Mesenchymal stem cell (in vitro differentiated cells and primary cell): ENCODE results near the gene MXD4.

Experiments
- DNase-seq: peaks from one replicate; pipeline ENCODE4 v3.0.0-alpha.2; 2013
- H2AFZ ChIP-seq: one replicate; pipeline ENCODE4 v1.6.1; 2013; ENCODE audit warnings: low read depth, mild to moderate bottlenecking, control low read depth, inconsistent platforms, low read length, moderate library complexity
- H2AK5ac ChIP-seq: 2 replicates; pipeline ENCODE4 v1.6.1; 2013; ENCODE audit warnings: low read length, moderate library complexity, mild to moderate bottlenecking, inconsistent platforms; ENCODE audit not compliant: severe bottlenecking
- H2BK120ac ChIP-seq: one replicate; pipeline ENCODE4 v1.6.1; 2013; ENCODE audit warnings: low read depth, mild to moderate bottlenecking, inconsistent platforms, low read length, moderate library complexity
- H2BK12ac ChIP-seq, 2 experiments: one replicate each; pipeline ENCODE4 v1.6.1; 2013; ENCODE audit warnings: inconsistent platforms in 2 of 2, low read length in 2 of 2, mild to moderate bottlenecking in 2 of 2, moderate library complexity in 2 of 2, control low read depth in 1 of 2
- H2BK15ac ChIP-seq: one replicate; pipeline ENCODE4 v1.6.1; 2013; ENCODE audit warnings: mild to moderate bottlenecking, low read depth, inconsistent platforms; ENCODE audit not compliant: poor library complexity, severe bottlenecking
- H2BK5ac ChIP-seq: 2 replicates; pipeline ENCODE4 v1.6.1; 2013; ENCODE audit warnings: low read depth, mild to moderate bottlenecking, low read length, control low read depth, inconsistent platforms; ENCODE audit not compliant: poor library complexity, severe bottlenecking
- H3K14ac ChIP-seq, 2 experiments: one replicate each; pipeline ENCODE4 v1.6.1; 2013; ENCODE audit warnings: inconsistent platforms in 2 of 2, low read length in 2 of 2, control low read depth in 1 of 2, mild to moderate bottlenecking in 1 of 2, moderate library complexity in 1 of 2
- H3K18ac ChIP-seq, 2 experiments: one replicate each; pipeline ENCODE4 v1.6.1; 2013; ENCODE audit warnings: inconsistent platforms in 2 of 2, low read length in 2 of 2, control low read depth in 1 of 2, low read depth in 1 of 2, mild to moderate bottlenecking in 1 of 2
- H3K23ac ChIP-seq, 2 experiments: one replicate each; pipeline ENCODE4 v1.6.1; 2013; ENCODE audit warnings: inconsistent platforms in 2 of 2, low read length in 2 of 2, mild to moderate bottlenecking in 2 of 2, moderate library complexity in 2 of 2, control low read depth in 1 of 2
- H3K27ac ChIP-seq: 2 replicates; pipeline ENCODE4 v1.5.1; 2013; ENCODE audit warnings: mild to moderate bottlenecking, moderate library complexity, low read length, control low read depth, inconsistent platforms; ENCODE audit not compliant: poor library complexity, severe bottlenecking
- H3K27me3 ChIP-seq, 2 experiments: 2 replicates each; pipeline versions ENCODE4 v1.6.1 to v1.7.0; 2013; ENCODE audit warnings: low read length in 2 of 2, mild to moderate bottlenecking in 2 of 2, moderate library complexity in 2 of 2, control low read depth in 1 of 2, inconsistent platforms in 1 of 2; ENCODE audit not compliant: control insufficient read depth in 1 of 2, insufficient read depth in 1 of 2
- H3K36me3 ChIP-seq, 2 experiments: 2 replicates each; pipeline versions ENCODE4 v1.6.1 to v1.7.0; 2013; ENCODE audit warnings: low read length in 2 of 2, control low read depth in 1 of 2, inconsistent platforms in 1 of 2, low read depth in 1 of 2, mild to moderate bottlenecking in 1 of 2; ENCODE audit not compliant: insufficient read depth in 2 of 2, control insufficient read depth in 1 of 2
- H3K4ac ChIP-seq, 2 experiments: one replicate each; pipeline ENCODE4 v1.6.1; 2013; ENCODE audit warnings: inconsistent platforms in 2 of 2, low read length in 2 of 2, mild to moderate bottlenecking in 2 of 2, moderate library complexity in 2 of 2, control low read depth in 1 of 2, low read depth in 1 of 2
- H3K4me1 ChIP-seq: 2 replicates; pipeline ENCODE4 v1.6.1; 2013; ENCODE audit warnings: low read depth, low read length, control low read depth; ENCODE audit not compliant: control insufficient read depth, insufficient read depth
- H3K4me2 ChIP-seq: 2 replicates; pipeline ENCODE4 v1.6.1; 2013; ENCODE audit warnings: low read length, mild to moderate bottlenecking, inconsistent platforms; ENCODE audit not compliant: poor library complexity, severe bottlenecking
- H3K4me3 ChIP-seq, 2 experiments: 2 replicates each; pipeline versions ENCODE4 v1.5.1 to v1.7.0; 2013; ENCODE audit warnings: low read length in 2 of 2, mild to moderate bottlenecking in 2 of 2, control low read depth in 1 of 2, low read depth in 1 of 2; ENCODE audit not compliant: insufficient read depth in 1 of 2
- H3K79me1 ChIP-seq: replicated peaks from 2 replicates; pipeline ENCODE4 v1.6.1; 2013; ENCODE audit warnings: mild to moderate bottlenecking, control low read depth, low read length, inconsistent platforms; ENCODE audit not compliant: poor library complexity, severe bottlenecking
- H3K9ac ChIP-seq: 2 replicates; pipeline ENCODE4 v1.7.0; 2013; ENCODE audit warnings: mild to moderate bottlenecking, low read length, moderate library complexity
- H3K9me3 ChIP-seq: 2 replicates; pipeline ENCODE4 v1.7.0; 2013; ENCODE audit warnings: mild to moderate bottlenecking, low read length; ENCODE audit not compliant: control insufficient read depth
- H4K8ac ChIP-seq: one replicate; pipeline ENCODE4 v1.6.1; 2013; ENCODE audit warnings: inconsistent platforms, mild to moderate bottlenecking, low read length, moderate library complexity
- H4K91ac ChIP-seq: one replicate; pipeline ENCODE4 v1.6.1; 2013; ENCODE audit warnings: mild to moderate bottlenecking, low read length, inconsistent platforms
- WGBS: methylation state at CpG from one replicate; pipeline ENCODE4 v1.1.7; 2013; ENCODE audit warnings: mixed read lengths; 5-methylcytosine and 5-hydroxymethylcytosine counted together

MXD4 gene

DNA sequence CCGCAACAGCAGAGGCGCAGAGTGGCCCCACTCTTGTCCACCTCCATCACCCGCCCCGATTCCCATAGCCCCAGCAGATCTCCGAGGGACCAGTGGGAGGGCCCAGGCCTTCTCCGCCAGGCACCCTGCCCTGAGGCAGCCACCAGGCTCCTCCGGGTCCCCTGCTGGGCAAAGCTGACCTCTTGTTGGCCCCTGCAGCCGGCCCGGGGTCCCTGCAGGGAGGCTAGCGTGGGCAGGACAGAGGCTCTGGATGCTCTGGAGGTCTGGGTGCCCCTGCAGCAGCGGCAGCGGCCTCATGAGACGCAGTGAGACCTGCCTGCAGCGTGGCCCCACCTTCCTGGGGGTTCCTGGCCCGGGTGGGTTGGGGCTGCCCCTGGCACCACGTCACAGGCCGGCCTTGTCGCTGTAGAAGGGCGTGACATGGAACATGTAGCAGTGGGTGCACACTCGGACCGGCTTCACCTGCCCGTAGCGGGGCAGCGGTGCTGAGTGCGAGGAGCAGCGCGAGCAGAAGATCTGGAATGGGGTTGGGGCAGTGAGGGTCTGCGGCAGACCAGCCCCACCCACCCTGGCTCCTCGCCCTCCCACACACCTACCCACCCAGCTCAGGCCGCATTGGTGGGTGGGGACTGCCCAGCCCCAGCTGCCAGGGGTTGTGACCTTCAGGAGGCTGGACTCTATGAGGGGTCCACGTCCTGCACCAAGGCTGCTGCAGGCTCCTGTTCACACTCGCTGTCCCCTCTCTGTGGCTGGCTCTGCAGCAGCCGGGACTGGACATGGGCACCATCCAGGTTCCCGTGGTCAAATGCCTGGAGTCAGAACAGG lies 8.6 kb upstream of the MXD4 start:
- H3K23ac ChIP-seq = no peak overlapping the region
- H3K4me1 ChIP-seq = peaks cover 20% of the 10 kb centered on the region
- no peak overlapping the region for H3K4ac ChIP-seq
- no peak overlapping the region for H3K4me2 ChIP-seq
- H2BK120ac ChIP-seq = no peak overlapping the region
- H2AFZ ChIP-seq = no peak overlapping the region
- DNase-seq = no peak
- H4K8ac ChIP-seq = no peak overlapping the region
- H3K9ac ChIP-seq = no peak overlapping the region
- H2BK12ac ChIP-seq = no peak overlapping the region
- H3K9me3 ChIP-seq = no peaks in the 10 kb centered on the region
- H2BK5ac ChIP-seq = no peak overlapping the region
- 83% methylated on average over 33 of the region's 34 CpGs for WGBS
- no peak overlapping the region for H3K4me3 ChIP-seq
- H3K36me3 ChIP-seq = peaks cover 0 to 69% of the 10 kb centered on the region in 2 experiments
- no peak overlapping the region for H3K27ac ChIP-seq
- H3K79me1 ChIP-seq = peaks cover 7% of the 10 kb centered on the region
- H3K14ac ChIP-seq = no peak overlapping the region
- H2AK5ac ChIP-seq = no peak overlapping the region
- H3K27me3 ChIP-seq = no peaks in the 10 kb centered on the region
- H2BK15ac ChIP-seq = no peak overlapping the region
- no peak overlapping the region for H3K18ac ChIP-seq
- H4K91ac ChIP-seq = no peak overlapping the region

DNA sequence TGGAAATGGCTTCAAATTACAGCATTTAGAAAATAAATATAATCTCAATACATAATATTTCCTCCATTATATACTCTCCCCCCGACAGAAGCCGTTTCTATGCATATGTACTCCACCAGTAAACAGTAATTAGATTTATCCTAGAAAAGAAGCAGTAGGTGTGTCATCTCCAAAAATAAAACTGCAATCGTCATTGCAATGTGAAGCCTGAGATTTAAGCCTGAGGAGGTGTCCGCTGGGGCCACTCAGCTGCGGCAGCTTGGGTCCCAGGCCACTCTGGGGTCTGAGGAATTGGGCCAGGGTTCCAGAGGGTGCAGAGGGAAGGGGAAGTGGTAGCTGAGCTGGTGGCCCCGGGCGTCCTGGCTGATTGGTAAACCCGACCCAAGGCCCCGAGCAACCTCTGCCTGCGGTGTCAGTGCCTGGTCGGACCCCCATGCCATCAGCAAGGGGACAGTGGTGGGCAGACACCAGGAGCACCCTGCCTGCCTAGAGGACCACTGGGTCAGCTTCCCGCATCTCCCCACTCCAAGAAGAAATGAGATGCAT lies 7.8 kb upstream of the MXD4 start:
- H2BK12ac ChIP-seq = no peak overlapping the region
- 95% methylated on average over 10 of the region's 12 CpGs for WGBS

GRCh38 chr4:2269206-2269531 lies 7.3 kb upstream of the MXD4 start:
- no peak overlapping the region for H2BK15ac ChIP-seq
- no peaks in the 10 kb centered on the region for H3K9me3 ChIP-seq
- H3K79me1 ChIP-seq = peaks cover 2% of the 10 kb centered on the region
- DNase-seq = no peak
- H2BK5ac ChIP-seq = no peak overlapping the region
- H2BK12ac ChIP-seq = no peak overlapping the region
- H3K36me3 ChIP-seq = peaks cover 0 to 63% of the 10 kb centered on the region in 2 experiments
- H4K8ac ChIP-seq = no peak overlapping the region
- no peak overlapping the region for H3K4me3 ChIP-seq
- no peak overlapping the region for H3K23ac ChIP-seq
- no peak overlapping the region for H3K9ac ChIP-seq
- 63% methylated on average over 6 of the region's 6 CpGs for WGBS
- no peak overlapping the region for H3K4me2 ChIP-seq
- H2AFZ ChIP-seq = no peak overlapping the region
- H3K4me1 ChIP-seq = peaks cover 23% of the 10 kb centered on the region
- no peak overlapping the region for H3K18ac ChIP-seq
- no peak overlapping the region for H3K27ac ChIP-seq
- no peak overlapping the region for H2AK5ac ChIP-seq
- no peak overlapping the region for H3K4ac ChIP-seq
- H2BK120ac ChIP-seq = no peak overlapping the region
- no peak overlapping the region for H3K14ac ChIP-seq
- no peaks in the 10 kb centered on the region for H3K27me3 ChIP-seq
- no peak overlapping the region for H4K91ac ChIP-seq

More for the DNA sequence above, 7.8 kb upstream of the MXD4 start:
- Histone ChIP-seq H3K18ac (no peak overlapping the region), H3K9me3 (no peaks in the 10 kb centered on the region), H3K4me1 (peaks cover 20% of the 10 kb centered on the region), H2AK5ac (no peak overlapping the region), H2BK5ac (no peak overlapping the region), H2AFZ (no peak overlapping the region), H3K4me2 (no peak overlapping the region), H3K4me3 (no peak overlapping the region), H2BK120ac (no peak overlapping the region), H4K91ac (no peak overlapping the region), H4K8ac (no peak overlapping the region), H3K4ac (no peak overlapping the region), H3K27me3 (no peaks in the 10 kb centered on the region), H3K14ac (no peak overlapping the region), H2BK15ac (no peak overlapping the region), H3K79me1 (peaks cover 4% of the 10 kb centered on the region), H3K36me3 (peaks cover 0 to 64% of the 10 kb centered on the region in 2 experiments), H3K23ac (no peak overlapping the region), H3K27ac (no peak overlapping the region), H3K9ac (no peak overlapping the region)
- DNase-seq = no peak

DNA sequence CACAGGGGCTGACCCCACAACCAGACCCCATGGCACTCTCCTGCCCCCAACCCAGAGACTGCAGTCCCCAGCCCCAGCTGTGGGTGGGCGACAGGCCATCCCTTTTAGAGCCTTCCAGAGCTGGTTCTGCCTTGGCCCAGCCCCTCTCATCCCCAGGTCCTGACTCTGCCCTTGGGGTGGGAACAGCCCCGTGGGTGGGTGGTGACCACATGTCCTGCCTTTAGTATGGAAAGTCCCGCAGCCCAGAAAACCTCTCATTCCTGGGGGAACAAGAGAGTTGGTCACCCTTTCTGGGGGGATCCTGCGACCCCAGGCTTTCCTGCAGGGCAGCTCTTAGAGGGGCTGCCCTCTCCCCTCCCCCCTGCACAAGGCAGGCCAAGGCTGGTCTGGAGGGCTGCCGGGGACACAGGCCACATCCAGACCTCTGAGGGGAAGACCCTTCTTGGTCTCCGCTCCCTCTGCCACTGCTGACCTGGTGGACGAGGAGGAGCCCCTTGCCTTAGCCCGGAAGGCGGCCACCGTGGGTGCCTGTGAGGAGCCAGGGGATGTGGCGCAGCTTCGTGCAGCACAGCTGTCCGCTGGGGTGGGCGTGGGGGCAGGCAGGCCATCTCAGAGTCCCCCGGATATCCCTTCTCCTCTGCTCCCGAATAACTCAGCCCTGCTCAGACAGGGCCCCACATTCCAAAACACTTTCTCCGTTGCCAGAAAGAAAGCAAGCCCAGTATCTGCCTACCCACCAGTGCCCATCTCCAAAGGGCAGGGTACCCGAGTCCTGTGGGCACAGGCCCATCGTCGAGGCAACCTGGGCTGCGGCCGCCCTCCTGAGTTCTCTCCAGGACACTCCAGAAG lies 6.7 kb upstream of the MXD4 start:
- H3K23ac ChIP-seq = no peak overlapping the region
- H3K4me1 ChIP-seq = peaks cover 24% of the 10 kb centered on the region
- no peak overlapping the region for H2AFZ ChIP-seq
- no peak overlapping the region for H3K18ac ChIP-seq
- H3K9me3 ChIP-seq = no peaks in the 10 kb centered on the region
- WGBS = 79% methylated on average over 21 of the region's 22 CpGs
- H2BK120ac ChIP-seq = no peak overlapping the region
- no peak overlapping the region for H2BK5ac ChIP-seq
- H4K91ac ChIP-seq = no peak overlapping the region
- H2AK5ac ChIP-seq = no peak overlapping the region
- no peak for DNase-seq
- H3K79me1 ChIP-seq = peaks cover 2% of the 10 kb centered on the region
- no peak overlapping the region for H3K4me3 ChIP-seq
- no peak overlapping the region for H3K14ac ChIP-seq
- no peak overlapping the region for H3K9ac ChIP-seq
- no peak overlapping the region for H3K4me2 ChIP-seq
- H4K8ac ChIP-seq = no peak overlapping the region
- no peaks in the 10 kb centered on the region for H3K27me3 ChIP-seq
- H2BK12ac ChIP-seq = no peak overlapping the region
- H3K27ac ChIP-seq = no peak overlapping the region
- H3K4ac ChIP-seq = no peak overlapping the region
- peaks cover 0 to 63% of the 10 kb centered on the region in 2 experiments for H3K36me3 ChIP-seq
- H2BK15ac ChIP-seq = no peak overlapping the region
